Fibroblast of skin of scalp (primary cell): ENCODE measurements around the gene RBM26.
A peak's percentile ranks its signal among the peaks of the same experiment; 100 is the strongest.
"Not testable (repeated sequence)": the region's sequence is repeated elsewhere in the genome, so short reads cannot be mapped to it uniquely, and the experiment has no call there.

Experiments
- DNase-seq: peaks from one replicate; pipeline ENCODE4 v3.0.0-alpha.2; 2013

The RBM26 gene

GRCh38 chr13:79384022-79384610 lies 21.9 kb downstream of the RBM26 start:
- DNase-seq, result no peak

GRCh38 chr13:79382545-79383275 lies 23.3 kb downstream of the RBM26 start:
- no peak for DNase-seq

- DNase-seq, result no peak
Measured at GRCh38 chr13:79380997-79381396, 25.1 kb downstream of the RBM26 start.

GRCh38 chr13:79379274-79379673 lies 26.8 kb downstream of the RBM26 start:
- DNase-seq, result no peak

GRCh38 chr13:79376843-79377242 lies 29.2 kb downstream of the RBM26 start:
- DNase-seq, result no peak

GRCh38 chr13:79374578-79374977 lies 31.5 kb downstream of the RBM26 start:
- no peak for DNase-seq

- DNase-seq, result no peak
Measured at GRCh38 chr13:79373916-79374315, 32.1 kb downstream of the RBM26 start.

GRCh38 chr13:79369226-79369625 lies 36.8 kb downstream of the RBM26 start:
- no peak for DNase-seq

- no peak for DNase-seq
Measured at GRCh38 chr13:79365981-79366380, 40.1 kb downstream of the RBM26 start.

- no peak for DNase-seq
Measured at GRCh38 chr13:79361299-79361698, 44.8 kb downstream of the RBM26 start.

- no peak for DNase-seq
Measured at GRCh38 chr13:79360095-79360494, 46.0 kb downstream of the RBM26 start.

- DNase-seq, result no peak
Measured at GRCh38 chr13:79359064-79359463, 47.0 kb downstream of the RBM26 start.

GRCh38 chr13:79354285-79354684 lies 51.8 kb downstream of the RBM26 start:
- DNase-seq, result no peak

GRCh38 chr13:79353693-79354092 lies 52.4 kb downstream of the RBM26 start:
- no peak for DNase-seq

GRCh38 chr13:79352107-79352506 lies 53.9 kb downstream of the RBM26 start:
- no peak for DNase-seq

GRCh38 chr13:79349608-79350007 lies 56.4 kb downstream of the RBM26 start:
- DNase-seq, result not testable (repeated sequence)

- peak; percentile 11 for DNase-seq
Measured at GRCh38 chr13:79349011-79349410, 57.0 kb downstream of the RBM26 start.

GRCh38 chr13:79346300-79346914 lies 59.6 kb downstream of the RBM26 start:
- DNase-seq, result no peak

- DNase-seq, result no peak
Measured at GRCh38 chr13:79341202-79341601, 64.9 kb downstream of the RBM26 start.

GRCh38 chr13:79340490-79340889 lies 65.6 kb downstream of the RBM26 start:
- no peak for DNase-seq

- DNase-seq, result no peak
Measured at GRCh38 chr13:79338343-79338742, 67.7 kb downstream of the RBM26 start.

- no peak for DNase-seq
Measured at GRCh38 chr13:79336966-79337365, 69.1 kb downstream of the RBM26 start.

GRCh38 chr13:79328510-79328909 lies 77.5 kb downstream of the RBM26 start:
- DNase-seq, result no peak

- DNase-seq, result no peak
Measured at GRCh38 chr13:79320433-79320832, 85.6 kb downstream of the RBM26 start.
